ENCODE data around the gene PRKAR2B. TPM values are rescaled to one million over a fixed set of nuclear protein-coding genes. Genes with fewer than 3 reads are reported as not detected.

The PRKAR2B gene
- total and polyA plus RNA-seq, 2 donors (not counting 1 experiment from before 2014, with no cell fraction given), result 0.07 to 0.81 TPM

- DNase-seq (no peak), ATAC-seq (ENCODE audit: low read depth) (no peak)
- H4K20me1 ChIP-seq (ENCODE audit: control insufficient read depth, insufficient read depth, low read length, poor library complexity, severe bottlenecking), result no peaks in the 10 kb centered on the region
- Mint-ChIP-seq H3K27me3 (peaks cover 37% of the 10 kb centered on the region), H3K27ac (no peak overlapping the region), H3K4me3 (no peak overlapping the region), H3K9me3 (ENCODE audit: insufficient read depth) (no peaks in the 10 kb centered on the region), H3K4me1 (peaks cover 13% of the 10 kb centered on the region)
- 91% methylated on average over 5 of the region's 10 CpGs for WGBS (ENCODE audit: insufficient coverage)
- CTCF ChIA-PET, result no interaction called here
- POLR2A ChIA-PET, result no interaction called here
- H2AFZ ChIP-seq (ENCODE audit: insufficient read depth, low read depth, low read length, poor library complexity, severe bottlenecking), result no peak overlapping the region
- H3K27ac ChIP-seq (ENCODE audit: low read length in 2 of 2), result no peak overlapping the region
- H3K79me2 ChIP-seq (ENCODE audit: control insufficient read depth, insufficient read depth, low read length), result no peaks in the 10 kb centered on the region
- H3K36me3 ChIP-seq (replicated peaks in 1 of 2; ENCODE audit: control extremely low read depth in 1 of 2, control insufficient read depth in 1 of 2, extremely low read depth in 1 of 2, insufficient read depth in 2 of 2, low read length in 1 of 2), result no peaks in the 10 kb centered on the region
- no peak overlapping the region for H3K9ac ChIP-seq (ENCODE audit: low read length)
- intact Hi-C loops (cut with micrococcal nuclease), result loop anchor here (10.0 kb wide), 3 partner anchors 253 to 847 kb away; partner anchors contain the start of genes CBLL1 and DLD
- no peaks in the 10 kb centered on the region for H3K9me3 ChIP-seq (ENCODE audit: control extremely low read depth in 1 of 3, control insufficient read depth in 2 of 3, insufficient read depth in 1 of 3, low read length in 2 of 3)
- TF ChIP-seq CTCF (IDR thresholded peaks at IDR 0.05) (no peak), EZH2 (IDR thresholded peaks at IDR 0.05; ENCODE audit: borderline replicate concordance, insufficient read depth, low read depth, low read length, poor library complexity, severe bottlenecking) (no peak)
- peaks cover 7 to 13% of the 10 kb centered on the region in 2 donors for H3K4me1 ChIP-seq (ENCODE audit: control insufficient read depth in 2 of 2, insufficient read depth in 2 of 2, low read length in 2 of 2)
- no peak overlapping the region for H3K4me2 ChIP-seq (replicated peaks; ENCODE audit: low read depth, low read length, poor library complexity, severe bottlenecking)
- no peak overlapping the region for H3K4me3 ChIP-seq (ENCODE audit: control extremely low read depth in 1 of 5, extremely low read depth in 1 of 5, insufficient read depth in 1 of 5, low read depth in 2 of 5, low read length in 4 of 5)
- H3K27me3 ChIP-seq (replicated peaks in 1 of 4; ENCODE audit: control extremely low read depth in 1 of 4, control insufficient read depth in 3 of 4, insufficient read depth in 4 of 4, low read length in 3 of 4), result peaks cover 0 to 26% (median 24%) of the 10 kb centered on the region in 4 experiments
Measured at GRCh38 chr7:107047902-107048782, 3.6 kb downstream of the PRKAR2B start.
